Measurements from ENCODE around the gene CDH12. TPM values are rescaled to one million over a fixed set of nuclear protein-coding genes. Genes with fewer than 3 reads are reported as not detected.
"Not testable (repeated sequence)": the region's sequence is repeated elsewhere in the genome, so short reads cannot be mapped to it uniquely, and the experiment has no call there.

Gene CDH12
- total RNA-seq, 1 donor = under 0.01 TPM

DNA sequence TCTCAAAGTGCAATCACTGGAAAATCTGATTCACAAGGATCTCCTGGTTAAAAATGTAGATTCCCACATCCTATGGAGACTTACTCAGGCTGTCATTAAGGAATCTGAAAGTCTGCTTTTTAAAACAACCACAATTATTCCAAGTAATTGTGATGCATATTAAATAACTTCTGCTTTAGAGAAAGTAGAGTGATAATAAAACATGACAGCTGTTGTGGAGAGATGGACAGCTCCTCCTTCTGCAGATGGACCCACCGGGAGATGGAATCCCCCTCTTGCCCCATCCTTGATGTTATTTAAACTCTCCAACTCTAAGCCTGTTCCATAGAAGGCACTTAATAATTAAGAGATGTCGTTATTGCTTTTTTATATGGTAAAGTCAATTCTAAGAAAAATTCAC, 802.2 kb downstream of the CDH12 start:
- H3K4me3 ChIP-seq (ENCODE audit: low read length) = no peak overlapping the region
- no peaks in the 10 kb centered on the region for H3K27me3 ChIP-seq (ENCODE audit: insufficient read depth, low read length)
- H3K9me3 ChIP-seq (ENCODE audit: low read depth, low read length) = peaks cover 4% of the 10 kb centered on the region
- H3K4me1 ChIP-seq (ENCODE audit: insufficient read depth, low read length) = no peaks in the 10 kb centered on the region

DNA sequence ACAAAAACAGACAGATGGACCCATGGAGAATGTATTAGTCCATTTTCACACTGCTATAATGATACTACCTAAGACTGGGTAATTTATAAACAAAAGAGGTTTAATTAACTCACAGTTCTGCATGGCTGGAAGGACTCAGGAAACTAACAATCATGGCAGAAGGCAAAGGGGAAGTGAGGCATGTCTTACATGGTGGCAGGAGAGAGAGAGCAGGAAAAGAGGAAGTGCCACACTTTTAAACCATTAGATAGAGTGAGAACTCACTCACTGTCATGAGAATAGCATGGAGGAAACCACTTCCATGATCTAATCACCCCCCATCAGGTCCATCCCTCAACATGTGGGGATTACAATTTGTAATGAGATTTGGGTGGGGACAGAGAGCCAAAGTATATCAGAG, 808.9 kb downstream of the CDH12 start:
- Histone ChIP-seq H3K9me3 (ENCODE audit: low read depth, low read length) (peaks cover 25% of the 10 kb centered on the region), H3K4me1 (ENCODE audit: insufficient read depth, low read length) (no peaks in the 10 kb centered on the region), H3K4me3 (ENCODE audit: low read length) (no peak overlapping the region), H3K27me3 (ENCODE audit: insufficient read depth, low read length) (no peaks in the 10 kb centered on the region)

DNA sequence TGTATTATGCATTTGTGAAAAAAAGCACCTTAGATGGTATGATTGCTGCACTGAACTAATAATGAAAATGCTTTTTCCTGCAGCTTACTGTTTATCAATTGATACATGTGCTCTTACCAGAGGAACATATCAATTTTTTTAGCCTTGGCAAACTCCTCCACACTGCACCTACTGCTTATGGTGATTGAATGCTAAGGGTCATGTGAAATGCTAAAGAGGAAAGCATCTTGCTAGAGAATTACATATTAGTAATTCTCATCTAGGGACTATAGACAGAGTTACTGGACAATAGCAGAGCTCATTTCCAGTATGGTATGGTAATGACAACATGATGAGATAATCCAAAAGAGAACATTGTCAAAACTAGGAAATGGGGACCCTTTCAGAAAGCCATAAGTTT, 817.1 kb downstream of the CDH12 start:
- H3K4me1 ChIP-seq (ENCODE audit: insufficient read depth, low read length) = no peaks in the 10 kb centered on the region
- peaks cover under 1% of the 10 kb centered on the region for H3K9me3 ChIP-seq (ENCODE audit: low read depth, low read length)
- H3K4me3 ChIP-seq (ENCODE audit: low read length) = no peak overlapping the region
- no peaks in the 10 kb centered on the region for H3K27me3 ChIP-seq (ENCODE audit: insufficient read depth, low read length)

DNA sequence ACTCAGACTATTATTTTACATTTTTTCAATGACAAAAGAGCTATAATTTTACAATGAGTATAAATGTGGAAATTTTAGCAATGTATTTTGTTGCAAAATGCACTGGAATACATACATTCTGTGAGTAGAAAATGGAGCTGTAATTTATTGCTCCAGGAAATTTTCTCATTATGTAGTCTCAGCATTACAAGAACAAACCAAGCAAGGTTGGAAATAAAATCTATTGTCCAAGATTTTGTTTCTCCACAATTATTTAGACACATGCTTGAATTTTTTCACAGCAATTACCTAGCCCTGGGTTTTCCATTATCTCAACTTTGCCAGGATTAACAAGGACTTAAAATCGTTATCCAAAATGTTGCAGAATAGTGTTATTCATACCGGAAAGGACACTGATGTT, 820.1 kb downstream of the CDH12 start:
- H3K27me3 ChIP-seq (ENCODE audit: insufficient read depth, low read length) = no peaks in the 10 kb centered on the region
- no peak overlapping the region for H3K4me3 ChIP-seq (ENCODE audit: low read length)
- H3K9me3 ChIP-seq (ENCODE audit: low read depth, low read length) = no peaks in the 10 kb centered on the region
- H3K4me1 ChIP-seq (ENCODE audit: insufficient read depth, low read length) = no peaks in the 10 kb centered on the region

DNA sequence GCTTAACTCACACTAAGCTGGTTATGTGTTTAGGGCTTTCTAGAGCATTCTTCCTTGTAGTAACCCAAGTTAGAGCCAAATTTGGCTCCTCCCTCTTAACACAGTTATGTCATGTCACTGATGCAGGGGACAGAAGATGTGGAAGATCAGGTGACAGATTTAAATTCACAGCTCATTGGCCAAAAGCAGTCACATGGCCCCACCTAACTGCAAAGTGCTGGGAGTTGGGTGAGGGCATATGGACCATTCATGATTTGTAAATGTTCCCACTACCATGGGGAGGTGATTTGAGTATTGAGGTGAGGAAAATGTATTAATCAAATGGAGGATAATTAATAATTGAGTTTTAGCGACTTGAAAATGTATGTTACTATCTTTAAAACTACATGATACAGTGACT, 829.4 kb downstream of the CDH12 start:
- Histone ChIP-seq H3K9me3 (ENCODE audit: low read depth, low read length) (no peaks in the 10 kb centered on the region), H3K27me3 (ENCODE audit: insufficient read depth, low read length) (no peaks in the 10 kb centered on the region), H3K4me1 (ENCODE audit: insufficient read depth, low read length) (no peaks in the 10 kb centered on the region), H3K4me3 (ENCODE audit: low read length) (no peak overlapping the region)

DNA sequence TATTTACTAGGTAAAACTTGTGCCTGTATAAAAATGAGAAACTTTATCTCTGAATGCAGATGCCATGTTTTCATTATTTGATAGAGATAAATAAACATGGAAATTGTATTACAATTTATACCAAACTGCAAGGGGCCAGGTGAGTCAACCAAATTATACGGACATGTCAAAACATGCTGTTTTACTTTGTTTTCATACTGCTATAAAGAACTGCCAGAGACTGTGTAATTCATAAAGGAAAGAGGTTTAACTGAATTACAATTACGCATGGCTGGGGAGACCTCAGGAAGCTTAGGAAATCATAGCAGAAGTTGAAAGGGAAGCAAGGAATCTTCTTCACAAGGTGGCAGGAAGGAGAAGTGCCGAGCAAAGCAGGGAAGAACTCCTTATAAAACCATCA, 840.3 kb downstream of the CDH12 start:
- H3K4me3 ChIP-seq (ENCODE audit: low read length); H3K4me1 ChIP-seq (ENCODE audit: insufficient read depth, low read length); H3K27me3 ChIP-seq (ENCODE audit: insufficient read depth, low read length); H3K9me3 ChIP-seq (ENCODE audit: low read depth, low read length): not testable (repeated sequence)

DNA sequence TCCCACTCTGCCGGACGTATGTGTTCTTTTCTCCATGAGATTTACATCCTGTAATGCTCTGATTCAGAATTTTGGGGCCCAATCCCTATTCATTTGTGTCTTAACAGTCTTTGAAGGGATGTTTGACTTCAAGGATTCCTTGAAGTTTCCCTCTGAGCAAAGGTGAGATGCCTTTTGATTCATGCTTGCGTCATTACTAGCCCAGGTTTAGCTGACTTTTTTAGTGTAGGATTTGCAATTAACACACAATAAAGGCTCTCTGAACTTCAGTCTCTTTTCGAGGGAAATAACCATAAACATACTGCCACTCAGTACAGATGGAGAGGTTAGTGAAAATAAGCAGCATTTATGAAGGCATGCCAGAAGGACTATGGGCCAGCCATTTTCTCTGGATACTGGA, 842.3 kb downstream of the CDH12 start:
- not testable (repeated sequence) for H3K9me3 ChIP-seq (ENCODE audit: low read depth, low read length); H3K4me1 ChIP-seq (ENCODE audit: insufficient read depth, low read length); H3K4me3 ChIP-seq (ENCODE audit: low read length); H3K27me3 ChIP-seq (ENCODE audit: insufficient read depth, low read length)

DNA sequence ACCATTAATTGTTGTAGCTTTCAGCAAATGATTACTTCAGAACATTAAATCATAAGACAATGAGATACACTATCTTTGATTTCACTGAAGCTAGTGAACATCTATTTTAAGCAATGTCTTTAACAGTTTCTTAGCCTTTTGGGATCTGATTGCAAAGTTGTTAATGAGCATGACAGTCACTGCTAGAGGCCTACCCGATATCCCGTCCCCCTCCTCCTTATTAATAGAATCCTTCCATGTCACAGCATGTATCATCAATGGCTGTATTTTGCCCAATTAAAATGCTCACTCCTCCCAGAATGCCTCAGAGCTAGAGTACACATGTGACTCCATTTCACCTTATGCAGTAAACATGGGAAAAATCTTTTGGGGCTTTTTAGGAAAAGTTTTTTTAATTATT, 852.0 kb downstream of the CDH12 start:
- H3K4me1 ChIP-seq (ENCODE audit: insufficient read depth, low read length); H3K27me3 ChIP-seq (ENCODE audit: insufficient read depth, low read length); H3K9me3 ChIP-seq (ENCODE audit: low read depth, low read length): not testable (repeated sequence)

DNA sequence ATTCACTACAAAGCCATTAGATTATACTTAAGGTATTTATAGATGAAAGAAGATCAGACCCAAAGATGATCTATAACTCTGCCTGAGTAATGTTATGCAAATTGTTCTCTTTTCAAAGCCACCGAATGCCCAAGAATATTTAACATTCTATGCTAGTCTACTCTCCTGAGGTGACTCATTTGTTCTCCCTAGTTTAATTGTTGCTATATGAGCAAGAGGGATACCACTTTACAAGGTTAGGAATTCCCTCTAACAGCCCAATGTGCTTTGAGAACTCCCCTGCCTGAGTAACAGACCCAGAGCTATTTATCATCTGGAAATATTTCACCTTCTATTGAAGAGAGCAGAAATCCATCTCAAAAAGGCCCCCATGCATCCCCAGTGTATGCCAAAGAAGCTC, 867.3 kb downstream of the CDH12 start:
- H3K27me3 ChIP-seq (ENCODE audit: insufficient read depth, low read length); H3K9me3 ChIP-seq (ENCODE audit: low read depth, low read length); H3K4me1 ChIP-seq (ENCODE audit: insufficient read depth, low read length); H3K4me3 ChIP-seq (ENCODE audit: low read length): not testable (repeated sequence)

More for the DNA sequence above, 852.0 kb downstream of the CDH12 start:
- H3K4me3 ChIP-seq (ENCODE audit: low read length) = not testable (repeated sequence)

DNA sequence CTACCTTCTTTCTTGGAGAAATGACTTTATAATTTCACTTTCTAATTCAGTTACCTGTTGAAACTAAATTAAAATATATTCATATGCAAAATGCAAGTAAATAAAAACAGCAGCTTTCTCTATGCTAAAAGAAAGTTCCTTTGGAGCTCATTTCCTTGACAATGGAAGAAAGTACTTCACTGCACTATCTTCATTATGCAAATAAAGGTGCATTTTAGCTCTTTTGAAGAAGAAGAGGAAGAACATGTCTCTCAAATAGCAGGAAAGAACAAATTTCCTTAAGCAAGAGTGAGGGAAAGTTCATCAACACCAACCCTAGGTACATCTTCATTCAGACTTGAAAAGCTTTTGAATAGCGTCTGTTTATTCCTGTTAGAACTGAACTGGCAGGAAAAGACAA, 901.6 kb downstream of the CDH12 start:
- not testable (repeated sequence) for H3K9me3 ChIP-seq (ENCODE audit: low read depth, low read length); H3K4me3 ChIP-seq (ENCODE audit: low read length); H3K4me1 ChIP-seq (ENCODE audit: insufficient read depth, low read length); H3K27me3 ChIP-seq (ENCODE audit: insufficient read depth, low read length)

DNA sequence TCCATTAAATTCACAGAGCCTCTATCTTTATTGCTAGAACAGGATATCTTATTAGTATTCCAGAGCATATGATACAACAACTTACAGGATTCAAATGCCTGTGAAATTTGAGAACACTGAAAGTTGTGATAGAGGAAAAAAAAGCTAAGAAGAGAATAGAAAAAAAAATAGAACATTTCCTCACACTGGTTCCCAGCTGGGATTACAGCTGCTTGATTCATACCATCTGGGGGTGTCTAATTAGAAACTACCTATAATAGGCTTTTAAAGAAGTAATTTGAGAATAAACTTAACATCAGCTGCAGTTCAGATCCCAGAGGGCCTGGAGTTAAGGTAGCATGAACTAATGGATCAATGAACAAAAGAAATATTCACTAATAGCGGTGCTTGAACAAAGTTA, 922.0 kb downstream of the CDH12 start:
- Histone ChIP-seq H3K9me3 (ENCODE audit: low read depth, low read length) (no peaks in the 10 kb centered on the region), H3K4me3 (ENCODE audit: low read length) (no peak overlapping the region), H3K27me3 (ENCODE audit: insufficient read depth, low read length) (no peaks in the 10 kb centered on the region), H3K4me1 (ENCODE audit: insufficient read depth, low read length) (no peaks in the 10 kb centered on the region)

DNA sequence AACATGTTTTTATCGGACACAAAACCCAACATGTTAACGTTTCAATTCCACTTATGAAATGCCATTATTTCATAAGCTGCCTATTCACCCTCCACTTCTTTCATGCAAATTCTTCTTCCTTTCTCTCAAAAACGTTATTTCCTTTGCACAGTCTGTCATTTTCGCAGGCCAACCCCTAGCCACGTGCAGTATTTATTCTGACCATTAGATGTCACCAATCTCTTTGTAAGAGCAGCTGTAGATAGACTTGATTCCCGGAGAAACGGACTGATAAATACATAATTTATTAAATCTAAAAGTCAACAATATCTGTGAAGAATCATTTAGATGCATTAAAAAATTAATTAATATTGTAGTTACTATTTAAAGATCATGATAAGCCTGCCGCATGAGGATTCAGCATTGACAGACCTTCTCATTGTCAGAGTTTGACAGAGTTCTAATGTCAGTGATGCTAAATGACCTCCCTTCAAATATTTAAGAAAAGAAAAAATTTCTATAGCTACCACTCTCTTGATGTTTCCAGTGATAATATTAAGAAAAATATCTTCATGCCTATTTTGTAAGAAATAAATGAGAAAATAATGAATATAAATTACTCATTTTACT, 933.6 kb downstream of the CDH12 start:
- no peaks in the 10 kb centered on the region for H3K27me3 ChIP-seq (ENCODE audit: insufficient read depth, low read length)
- H3K4me3 ChIP-seq (ENCODE audit: low read length) = no peak overlapping the region
- H3K4me1 ChIP-seq (ENCODE audit: insufficient read depth, low read length) = no peaks in the 10 kb centered on the region
- H3K9me3 ChIP-seq (ENCODE audit: low read depth, low read length) = no peaks in the 10 kb centered on the region

DNA sequence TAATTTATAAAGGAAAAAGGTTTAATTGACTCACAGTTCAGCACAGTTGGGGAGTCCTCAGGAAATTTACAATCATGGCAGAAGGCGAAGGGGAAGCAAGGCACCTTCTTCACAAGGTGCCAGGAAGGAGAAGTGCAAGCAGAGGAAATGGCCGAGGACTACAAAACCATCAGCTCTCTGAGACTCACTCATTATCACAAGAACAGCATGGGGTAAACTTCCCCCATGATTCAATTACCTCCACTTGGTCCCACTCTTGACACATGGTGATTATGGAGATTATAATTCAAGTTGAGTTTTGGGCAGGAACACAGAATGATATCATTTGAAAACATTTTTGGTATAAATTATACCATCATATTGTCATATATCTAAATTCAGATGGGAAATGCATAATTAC, 934.7 kb downstream of the CDH12 start:
- Histone ChIP-seq H3K4me1 (ENCODE audit: insufficient read depth, low read length) (no peaks in the 10 kb centered on the region), H3K9me3 (ENCODE audit: low read depth, low read length) (no peaks in the 10 kb centered on the region)

DNA sequence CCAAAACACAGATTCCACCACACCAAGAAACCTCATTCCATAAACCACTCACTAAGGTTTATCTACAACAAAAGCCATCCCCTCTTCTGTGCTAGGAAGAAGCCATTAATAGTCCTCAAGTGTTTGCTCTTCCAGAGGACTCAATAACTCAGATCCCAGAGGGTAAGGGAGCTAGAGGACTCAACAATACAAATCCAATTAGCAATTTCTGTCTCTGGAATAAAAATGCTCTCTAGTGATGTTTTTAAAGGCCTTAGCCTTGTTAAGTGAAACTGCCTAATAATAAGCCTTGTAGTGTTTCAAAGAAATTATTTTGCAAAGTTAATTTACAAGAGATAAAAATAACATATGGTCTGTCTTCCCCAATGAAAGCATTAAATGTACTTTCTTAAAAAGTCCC, 942.4 kb downstream of the CDH12 start:
- no peaks in the 10 kb centered on the region for H3K27me3 ChIP-seq (ENCODE audit: insufficient read depth, low read length)

More for the DNA sequence above, 934.7 kb downstream of the CDH12 start:
- H3K4me3 ChIP-seq (ENCODE audit: low read length) = no peak overlapping the region
- H3K27me3 ChIP-seq (ENCODE audit: insufficient read depth, low read length) = no peaks in the 10 kb centered on the region

DNA sequence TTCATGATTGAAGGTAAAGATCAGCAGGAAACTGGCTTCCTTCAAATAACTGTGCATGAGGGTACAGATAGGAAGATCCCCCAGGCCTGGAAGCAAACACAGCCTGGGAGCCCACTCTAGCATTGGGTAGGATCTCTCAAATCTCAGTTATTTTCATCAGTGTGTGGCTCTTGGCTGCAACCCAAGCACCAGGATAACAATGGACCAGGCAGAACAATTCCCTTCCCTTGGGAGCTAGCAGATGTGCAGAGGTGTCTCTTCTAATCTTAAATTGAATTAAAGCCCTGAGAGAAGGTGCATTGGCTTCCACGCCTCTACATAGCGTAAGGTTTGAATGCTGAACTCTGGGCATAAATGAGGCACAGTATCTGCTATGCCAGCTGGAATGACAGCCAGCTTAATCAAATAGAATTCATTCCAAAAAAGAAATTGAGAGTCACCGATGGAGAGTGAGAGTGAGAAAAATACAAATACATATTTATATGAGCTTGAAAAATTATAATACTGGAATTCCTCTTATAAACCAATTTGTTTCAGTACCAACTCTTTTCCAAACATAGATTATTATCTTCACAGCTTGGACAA, 957.3 kb downstream of the CDH12 start:
- Histone ChIP-seq H3K27me3 (ENCODE audit: insufficient read depth, low read length) (no peaks in the 10 kb centered on the region), H3K9me3 (ENCODE audit: low read depth, low read length) (no peaks in the 10 kb centered on the region), H3K4me3 (ENCODE audit: low read length) (no peak overlapping the region), H3K4me1 (ENCODE audit: insufficient read depth, low read length) (no peaks in the 10 kb centered on the region)

More for the DNA sequence above, 942.4 kb downstream of the CDH12 start:
- no peak overlapping the region for H3K4me3 ChIP-seq (ENCODE audit: low read length)
- H3K9me3 ChIP-seq (ENCODE audit: low read depth, low read length) = no peaks in the 10 kb centered on the region
- H3K4me1 ChIP-seq (ENCODE audit: insufficient read depth, low read length) = no peaks in the 10 kb centered on the region

DNA sequence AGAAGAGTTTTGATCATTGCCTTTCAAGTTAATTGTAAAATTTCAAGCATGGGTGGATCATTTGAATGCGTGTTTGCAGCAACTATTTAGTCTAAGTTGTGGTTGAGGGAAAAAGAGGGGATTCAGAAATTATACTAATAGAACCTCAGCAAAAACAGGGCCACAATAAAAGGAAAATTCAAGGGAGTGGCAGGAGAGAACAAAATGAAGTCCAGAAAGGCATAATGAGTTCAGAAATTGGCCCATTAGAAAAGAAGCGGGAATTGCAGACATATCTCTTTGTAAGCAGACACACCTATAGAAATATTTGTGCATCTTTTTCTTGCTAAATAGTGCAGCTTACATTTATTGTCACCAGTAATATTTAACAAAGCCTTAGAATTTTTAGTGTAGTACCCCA, 960.0 kb downstream of the CDH12 start:
- no peaks in the 10 kb centered on the region for H3K27me3 ChIP-seq (ENCODE audit: insufficient read depth, low read length)
- H3K4me3 ChIP-seq (ENCODE audit: low read length) = no peak overlapping the region
- H3K9me3 ChIP-seq (ENCODE audit: low read depth, low read length) = no peaks in the 10 kb centered on the region
- H3K4me1 ChIP-seq (ENCODE audit: insufficient read depth, low read length) = no peaks in the 10 kb centered on the region
